SH-SY5Y (cell line): ENCODE data around the gene TARBP1.

Experiments
- GATA2 ChIP-seq: IDR thresholded peaks from 2 replicates; pipeline ENCODE4 v1.6.1; 2011; ENCODE audit warnings: mild to moderate bottlenecking, low read depth, low read length
- GATA3 ChIP-seq: IDR thresholded peaks from 2 replicates; pipeline ENCODE4 v1.6.1; 2011; ENCODE audit warnings: low read depth, mild to moderate bottlenecking, low read length, moderate library complexity

DNA sequence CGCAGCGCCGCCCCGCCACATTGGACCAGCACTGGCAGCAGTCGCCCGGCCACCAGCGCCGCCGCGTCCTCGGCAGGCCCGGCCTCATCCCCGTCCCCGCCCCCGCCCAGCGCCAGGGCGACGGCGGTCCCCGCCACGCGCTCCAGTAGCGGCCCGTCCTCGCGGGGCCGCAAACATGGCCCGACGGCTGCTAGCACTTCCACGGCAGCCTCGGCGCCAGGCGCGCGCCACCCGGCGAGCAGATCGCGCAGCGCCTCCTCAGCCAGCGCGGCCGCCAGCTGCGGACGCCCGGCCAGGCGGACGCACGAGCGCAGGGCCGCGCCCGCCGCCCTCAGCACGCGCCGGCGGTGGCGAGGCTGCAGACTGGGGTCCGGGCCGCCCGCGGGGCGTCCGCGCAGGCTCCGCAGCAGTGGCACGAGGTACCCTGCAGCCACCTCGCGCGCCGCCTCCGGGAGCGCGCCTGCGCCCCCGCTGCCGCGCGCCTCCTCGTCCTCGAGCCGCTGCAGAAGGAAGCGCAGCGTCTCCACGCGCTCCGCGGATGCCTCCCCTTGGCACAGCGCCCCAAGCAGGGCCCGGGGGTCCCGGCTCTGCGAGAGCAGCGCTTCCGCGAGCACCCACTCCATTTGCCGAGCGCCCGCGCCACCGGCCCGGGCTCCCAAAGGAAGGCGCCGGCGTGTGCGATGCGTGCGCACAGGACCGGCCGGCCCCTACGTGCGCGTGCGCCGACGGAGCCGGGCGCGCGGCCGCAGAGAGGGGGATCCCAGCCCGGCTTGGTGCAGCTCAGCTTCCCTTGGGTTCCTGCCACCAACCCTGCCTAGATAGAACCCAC, at the start of gene TARBP1:
- TF ChIP-seq GATA2, result no peak
- TF ChIP-seq GATA3, result no peak
